ENCODE data around the gene CFAP210.

DNA sequence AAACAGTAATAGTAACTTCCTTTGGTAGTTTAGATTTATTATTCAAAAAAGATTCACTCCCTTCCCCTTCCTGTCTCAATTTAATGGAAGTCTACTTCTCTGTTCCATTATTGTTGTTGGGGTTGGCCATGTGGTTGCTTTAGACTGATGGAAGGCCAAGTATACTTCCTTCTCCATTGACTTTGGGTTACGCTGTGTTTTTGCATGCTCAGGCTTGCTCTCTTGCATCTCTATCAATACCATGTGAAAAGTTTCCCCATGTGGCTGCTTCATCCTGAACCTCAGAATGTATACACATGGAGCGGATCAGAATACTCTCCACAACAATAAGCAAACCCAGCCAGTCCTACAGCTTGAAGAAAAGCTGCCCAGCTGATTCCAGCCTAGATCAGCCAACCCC, 20.3 kb downstream of the CFAP210 start:
- TF ChIP-seq, protein P1, sequence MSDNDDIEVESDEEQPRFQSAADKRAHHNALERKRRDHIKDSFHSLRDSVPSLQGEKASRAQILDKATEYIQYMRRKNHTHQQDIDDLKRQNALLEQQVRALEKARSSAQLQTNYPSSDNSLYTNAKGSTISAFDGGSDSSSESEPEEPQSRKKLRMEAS (CRISPR knock-in tag; IDR thresholded peaks at IDR 0.05): no peak
- TF ChIP-seq ESRRA (IDR thresholded peaks at IDR 0.05; ENCODE audit: borderline replicate concordance, low read depth) (no peak), GTF2E2 (tag; IDR thresholded peaks at IDR 0.05) (no peak), HMGN3 (IDR thresholded peaks at IDR 0.05; ENCODE audit: borderline replicate concordance, extremely low read depth, insufficient read length, low read depth, low read length) (no peak), JUNB (CRISPR knock-in tag; conservative IDR thresholded peaks at IDR 0.05) (no peak), NR1H2 (CRISPR knock-in tag; IDR thresholded peaks at IDR 0.05) (no peak), HINFP (tag; conservative IDR thresholded peaks at IDR 0.05; ENCODE audit: low read depth) (no peak), RAD21 (CRISPR knock-in tag; conservative IDR thresholded peaks at IDR 0.05 in 1 of 2, IDR thresholded peaks at IDR 0.05 in 1 of 2) (no peak), BCL6 (CRISPR knock-in tag; IDR thresholded peaks at IDR 0.05) (no peak), KLF16 (IDR thresholded peaks at IDR 0.05) (no peak), CXXC5 (CRISPR knock-in tag; IDR thresholded peaks at IDR 0.05) (no peak)
- TF ChIP-seq, protein P2, sequence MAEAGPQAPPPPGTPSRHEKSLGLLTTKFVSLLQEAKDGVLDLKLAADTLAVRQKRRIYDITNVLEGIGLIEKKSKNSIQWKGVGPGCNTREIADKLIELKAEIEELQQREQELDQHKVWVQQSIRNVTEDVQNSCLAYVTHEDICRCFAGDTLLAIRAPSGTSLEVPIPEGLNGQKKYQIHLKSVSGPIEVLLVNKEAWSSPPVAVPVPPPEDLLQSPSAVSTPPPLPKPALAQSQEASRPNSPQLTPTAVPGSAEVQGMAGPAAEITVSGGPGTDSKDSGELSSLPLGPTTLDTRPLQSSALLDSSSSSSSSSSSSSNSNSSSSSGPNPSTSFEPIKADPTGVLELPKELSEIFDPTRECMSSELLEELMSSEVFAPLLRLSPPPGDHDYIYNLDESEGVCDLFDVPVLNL (CRISPR knock-in tag; IDR thresholded peaks at IDR 0.05; ENCODE audit: low read depth): no peak
